IPS DF 19.7 (cell line): ENCODE results near the gene APLP2.
"Not testable (repeated sequence)": the region's sequence is repeated elsewhere in the genome, so short reads cannot be mapped to it uniquely, and the experiment has no call there.

Experiments used
- DNase-seq: peaks from one replicate; pipeline ENCODE4 v3.0.0-alpha.2; 2013; ENCODE audit warnings: low read depth, low spot score

The APLP2 gene

DNA sequence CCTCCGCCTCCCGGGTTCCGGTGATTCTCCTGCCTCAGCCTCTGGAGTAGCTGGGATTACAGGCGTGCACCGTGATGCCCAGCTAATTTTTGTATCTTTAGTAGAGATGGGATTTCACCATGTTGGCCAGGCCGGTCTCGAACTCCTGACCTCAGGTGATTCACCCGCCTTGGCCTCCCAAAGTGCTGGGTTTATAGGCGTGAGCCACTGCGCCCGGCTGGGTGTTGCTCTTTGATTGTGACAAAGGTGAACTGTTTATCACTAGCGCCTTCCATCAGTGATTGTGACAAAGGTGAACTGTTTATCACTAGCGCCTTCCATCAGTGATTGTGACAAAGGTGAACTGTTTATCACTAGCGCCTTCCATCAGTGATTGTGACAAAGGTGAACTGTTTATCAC is 123.9 kb downstream of the APLP2 start:
- DNase-seq = not testable (repeated sequence)
